Hypothalamus (tissue), 51 donors: ENCODE measurements around the gene SEC16A.

Source experiments
- DNase-seq, 51 donors: peaks; one replicate each; lab custom pipeline; 2025; lab: John Stamatoyannopoulos, UW

Gene SEC16A

GRCh38 chr9:136444102-136444501 is 38.7 kb downstream of the SEC16A start:
- DNase-seq = no peak

- DNase-seq = no peak
Observed at GRCh38 chr9:136443687-136444086, 39.2 kb downstream of the SEC16A start.

GRCh38 chr9:136443087-136443486 is 39.8 kb downstream of the SEC16A start:
- DNase-seq = no peak

- no peak for DNase-seq
Observed at GRCh38 chr9:136442265-136442664, 40.6 kb downstream of the SEC16A start.

GRCh38 chr9:136441681-136442245 is 41.1 kb downstream of the SEC16A start:
- DNase-seq = no peak

GRCh38 chr9:136441191-136441680 is 41.6 kb downstream of the SEC16A start:
- DNase-seq = no peak

GRCh38 chr9:136439481-136440408 is 43.1 kb downstream of the SEC16A start, which contains the start of gene INPP5E:
INPP5E (minus strand) TSS chr9:136439845; CDS start chr9:136439419, 426 bp downstream.
- DNase-seq = peak in 46 of 51 donors; percentile 13 to 81 (median 42)

GRCh38 chr9:136438548-136439480 is 44.0 kb downstream of the SEC16A start:
- peak in 6 of 51 donors; percentile 4 to 35 (median 26) for DNase-seq

GRCh38 chr9:136437839-136438547 is 44.8 kb downstream of the SEC16A start:
- DNase-seq = no peak

GRCh38 chr9:136437430-136437829 is 45.4 kb downstream of the SEC16A start:
- DNase-seq = no peak

- DNase-seq = no peak
Observed at GRCh38 chr9:136436055-136436634, 46.7 kb downstream of the SEC16A start.

GRCh38 chr9:136434580-136435169 is 48.2 kb downstream of the SEC16A start:
- no peak for DNase-seq

- DNase-seq = no peak
Observed at GRCh38 chr9:136433849-136434579, 48.8 kb downstream of the SEC16A start.

- no peak for DNase-seq
Observed at GRCh38 chr9:136433043-136433715, 49.7 kb downstream of the SEC16A start.

GRCh38 chr9:136432591-136432990 is 50.2 kb downstream of the SEC16A start:
- DNase-seq = no peak

GRCh38 chr9:136431782-136432350 is 51.0 kb downstream of the SEC16A start:
- no peak for DNase-seq

GRCh38 chr9:136430588-136431234 is 52.1 kb downstream of the SEC16A start:
- DNase-seq = no peak
